Measurements from ENCODE around the gene FGD1.
A peak's percentile ranks its signal among the peaks of the same experiment; 100 is the strongest.

FGD1 gene

DNA sequence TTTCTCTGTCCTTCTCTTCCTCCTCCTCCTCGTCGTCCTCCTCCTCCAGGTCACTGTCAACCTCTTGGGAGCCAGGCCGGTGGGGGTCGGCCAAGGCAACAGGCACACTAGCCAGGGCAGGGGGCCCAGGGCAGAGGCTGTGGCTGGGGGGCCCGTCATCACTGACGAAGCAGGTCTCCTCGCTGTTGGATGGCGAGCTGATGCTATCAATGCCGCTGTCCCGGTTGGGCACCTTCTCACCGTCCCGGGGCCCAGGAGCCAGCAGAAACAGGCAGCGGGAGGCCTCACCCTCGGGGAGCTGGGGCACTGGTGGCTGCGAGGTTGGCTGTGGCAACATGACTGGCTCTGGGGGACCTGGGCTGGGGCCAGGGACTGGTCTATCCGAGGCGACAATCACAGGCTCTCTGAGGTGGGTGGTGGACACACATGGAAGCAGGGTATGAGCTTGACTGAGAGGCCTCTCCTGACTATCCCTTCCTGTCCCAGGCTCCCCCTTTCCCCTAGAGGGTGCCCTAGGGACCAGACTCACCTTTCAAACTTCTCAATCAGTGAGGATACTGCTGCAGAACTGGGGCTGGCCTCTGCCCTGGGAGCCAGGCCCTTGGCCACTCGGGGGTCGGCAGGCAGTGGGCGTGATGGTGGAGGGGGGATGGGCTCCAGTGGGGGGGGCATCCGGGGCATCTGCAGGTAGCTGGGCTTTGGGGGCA is 25.8 kb downstream of the FGD1 start:
- DNase-seq = no peak

- DNase-seq = no peak
Observed at GRCh38 chrX:54452920-54453319, 43.1 kb downstream of the FGD1 start.

- DNase-seq = no peak
Observed at GRCh38 chrX:54449929-54450328, 46.1 kb downstream of the FGD1 start.

- DNase-seq = peak; percentile 2
Observed at GRCh38 chrX:54447461-54447860, 48.6 kb downstream of the FGD1 start.

DNA sequence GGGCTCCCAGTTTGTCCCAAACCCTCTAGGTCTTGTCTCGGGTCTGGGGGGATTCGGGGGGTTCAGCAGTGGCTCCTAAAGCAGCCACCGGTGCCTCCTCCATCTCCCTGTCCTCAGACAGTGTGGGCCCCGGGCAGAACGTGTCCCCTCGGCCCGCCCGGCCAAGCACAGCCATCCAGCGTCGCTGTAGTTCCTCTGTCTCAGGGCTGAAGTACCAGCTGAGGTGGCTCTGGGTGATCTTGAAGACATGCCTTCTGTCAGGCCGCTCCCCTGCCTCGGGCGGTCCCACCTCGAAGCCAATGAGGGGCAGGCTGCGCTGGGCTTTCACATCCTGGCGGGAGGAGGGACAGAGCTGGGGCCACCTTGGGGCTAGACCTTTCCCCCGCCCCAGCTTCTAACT is 50.0 kb downstream of the FGD1 start:
- DNase-seq = no peak

DNA sequence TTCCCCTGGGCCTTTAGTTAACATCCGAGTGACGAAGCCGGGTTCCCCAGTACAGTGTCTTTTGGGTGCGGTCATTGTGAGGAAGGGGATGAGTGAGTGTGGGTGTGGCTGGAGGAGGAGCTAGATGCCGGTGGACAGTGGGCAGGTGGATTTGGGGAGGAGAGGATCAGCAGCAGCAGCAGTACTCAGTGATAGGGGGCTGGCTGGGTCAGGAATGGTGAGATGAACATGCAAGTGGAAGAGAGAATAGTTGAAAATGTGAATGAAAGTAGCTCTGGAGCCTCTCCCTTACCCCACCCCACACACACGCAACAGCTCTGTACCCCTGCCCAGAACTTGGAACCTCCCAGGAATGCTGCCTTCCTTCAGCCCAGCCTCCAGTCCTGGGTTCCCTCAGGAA is 51.3 kb downstream of the FGD1 start:
- DNase-seq = no peak

- DNase-seq = no peak
Observed at GRCh38 chrX:54442790-54443189, 53.2 kb downstream of the FGD1 start.

DNA sequence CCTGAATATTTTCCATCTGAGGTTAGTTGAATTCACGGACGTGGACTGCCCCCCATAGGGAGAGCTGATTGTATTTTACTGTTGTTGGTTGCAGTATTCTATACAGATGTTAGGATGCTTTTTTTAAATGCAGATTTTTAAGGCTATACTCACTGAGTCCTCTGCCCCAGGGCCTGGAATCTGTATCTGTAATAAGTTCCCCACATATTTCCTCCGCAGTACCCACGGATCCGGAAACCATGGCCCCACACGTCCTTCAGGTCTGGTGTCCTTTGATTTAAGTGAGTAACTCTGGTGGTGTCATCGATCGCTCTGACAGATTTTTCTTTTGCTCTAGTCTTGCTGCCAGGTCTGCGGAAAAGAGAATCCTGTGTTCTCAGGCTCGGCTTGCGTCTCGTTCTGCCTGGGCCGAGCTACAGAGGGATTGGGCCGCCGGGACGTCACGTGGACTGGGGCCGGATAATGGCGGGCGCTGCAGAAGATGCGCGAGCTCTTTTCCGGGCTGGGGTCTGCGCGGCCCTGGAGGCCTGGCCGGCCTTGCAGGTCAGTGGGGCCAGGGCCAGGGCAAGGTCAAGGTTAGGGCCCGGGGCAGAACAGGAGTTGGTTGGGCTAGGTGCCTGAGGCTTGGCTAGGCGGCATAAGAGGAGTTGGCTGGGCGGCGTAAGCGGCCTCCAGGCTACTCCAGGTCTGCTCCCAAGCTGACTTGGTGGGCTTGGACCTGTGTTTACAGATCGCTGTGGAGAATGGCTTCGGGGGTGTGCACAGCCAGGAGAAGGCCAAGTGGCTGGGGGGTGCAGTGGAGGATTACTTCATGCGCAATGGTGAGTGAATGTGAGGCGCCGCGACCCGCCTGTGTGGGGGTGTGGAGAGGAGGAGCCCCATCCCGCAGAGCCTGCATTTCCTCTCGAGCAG is 55.8 kb downstream of the FGD1 start, which contains the start of gene TSR2:
Gene TSR2 (plus strand): TSS at position 445 of the 912 bp plus-strand sequence. CDS start 18 bp downstream, at position 463.
- DNase-seq = peak; percentile 63 to 82

DNA sequence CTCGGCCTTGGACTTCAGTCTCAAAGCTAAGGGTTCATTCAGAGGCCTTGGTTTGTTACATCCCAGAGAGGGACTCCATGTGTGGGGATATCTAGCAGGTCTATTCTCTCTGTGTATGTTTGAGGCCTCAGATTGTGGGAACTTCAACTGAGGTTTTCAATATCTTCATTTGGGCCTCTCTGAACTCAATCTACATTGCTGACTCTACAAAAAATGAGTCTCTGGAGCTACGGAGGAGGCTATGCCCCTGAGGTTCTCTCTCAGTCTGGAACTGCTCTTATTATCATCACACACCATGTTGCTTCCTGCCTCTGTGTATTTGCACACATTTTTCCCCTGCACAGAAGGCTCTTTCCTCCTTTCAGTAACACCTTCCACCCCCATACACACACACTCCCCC is 60.9 kb downstream of the FGD1 start:
- no peak for DNase-seq

DNA sequence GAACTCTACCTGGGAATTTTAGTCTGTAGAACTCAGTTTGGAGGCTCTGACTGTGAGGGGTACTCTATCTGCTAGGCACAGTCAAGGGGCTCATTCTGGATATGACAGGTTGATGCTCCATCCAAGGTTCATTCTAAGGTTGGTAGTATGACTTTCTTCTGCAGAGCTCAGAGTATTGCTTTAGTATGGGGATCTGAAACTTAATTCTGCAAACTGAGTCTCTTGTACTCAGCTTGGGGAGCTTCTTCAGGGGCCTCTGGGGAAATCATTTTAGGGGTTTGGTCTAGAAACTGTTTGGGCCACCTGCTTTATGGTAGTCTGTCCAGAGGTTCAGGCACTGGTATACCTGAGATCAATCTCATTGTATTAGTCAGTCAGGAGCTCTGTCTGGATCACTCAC is 65.5 kb downstream of the FGD1 start:
- no peak for DNase-seq

DNA sequence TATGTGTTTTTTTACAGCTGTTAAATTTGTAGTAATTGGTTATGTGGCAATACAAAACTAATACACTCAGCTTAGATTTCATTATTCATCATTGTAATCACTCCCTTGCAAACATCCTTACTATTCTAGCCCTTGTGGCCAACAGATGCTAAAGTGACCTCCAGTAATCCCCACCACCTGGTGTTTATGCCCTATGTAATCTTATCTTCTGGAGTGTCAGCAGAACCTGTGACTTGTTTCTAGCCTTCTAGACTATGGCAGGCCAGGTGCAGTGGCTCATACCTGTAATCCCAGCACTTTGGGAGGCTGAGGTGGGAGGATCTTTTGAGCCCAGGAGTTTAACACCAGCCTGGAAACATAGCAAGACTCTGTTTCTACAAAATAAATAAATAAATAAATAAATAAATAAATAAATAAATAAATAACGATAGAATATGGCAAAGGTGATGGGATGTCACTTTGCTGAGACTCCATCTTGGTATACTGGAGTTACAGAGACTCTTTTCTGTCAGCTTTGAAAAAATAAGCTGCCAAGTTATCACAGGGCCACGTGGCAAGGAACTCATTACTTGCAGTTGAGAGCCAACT is 68.1 kb downstream of the FGD1 start:
- no peak for DNase-seq

- peak; percentile 0 to 1 for DNase-seq
Observed at GRCh38 chrX:54423161-54423888, 72.7 kb downstream of the FGD1 start.

DNA sequence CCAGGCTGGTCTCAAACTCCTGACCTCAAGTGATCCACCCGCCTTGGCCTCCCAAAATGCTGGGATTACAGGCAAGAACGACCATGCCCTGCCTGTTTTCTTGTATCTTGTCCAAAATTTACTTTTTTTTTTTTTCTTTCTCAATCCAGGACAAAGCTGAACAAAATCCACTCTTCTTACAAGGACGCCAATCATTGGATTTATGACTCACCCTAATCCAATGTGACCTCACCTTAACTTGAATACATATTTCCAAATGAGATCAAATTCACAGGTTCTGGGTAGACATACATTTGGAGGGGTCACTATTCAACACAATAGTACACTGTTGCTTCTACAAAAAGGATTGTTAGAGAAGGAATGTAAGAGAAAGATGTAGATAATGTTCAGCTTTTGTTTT is 73.9 kb downstream of the FGD1 start:
- no peak for DNase-seq

DNA sequence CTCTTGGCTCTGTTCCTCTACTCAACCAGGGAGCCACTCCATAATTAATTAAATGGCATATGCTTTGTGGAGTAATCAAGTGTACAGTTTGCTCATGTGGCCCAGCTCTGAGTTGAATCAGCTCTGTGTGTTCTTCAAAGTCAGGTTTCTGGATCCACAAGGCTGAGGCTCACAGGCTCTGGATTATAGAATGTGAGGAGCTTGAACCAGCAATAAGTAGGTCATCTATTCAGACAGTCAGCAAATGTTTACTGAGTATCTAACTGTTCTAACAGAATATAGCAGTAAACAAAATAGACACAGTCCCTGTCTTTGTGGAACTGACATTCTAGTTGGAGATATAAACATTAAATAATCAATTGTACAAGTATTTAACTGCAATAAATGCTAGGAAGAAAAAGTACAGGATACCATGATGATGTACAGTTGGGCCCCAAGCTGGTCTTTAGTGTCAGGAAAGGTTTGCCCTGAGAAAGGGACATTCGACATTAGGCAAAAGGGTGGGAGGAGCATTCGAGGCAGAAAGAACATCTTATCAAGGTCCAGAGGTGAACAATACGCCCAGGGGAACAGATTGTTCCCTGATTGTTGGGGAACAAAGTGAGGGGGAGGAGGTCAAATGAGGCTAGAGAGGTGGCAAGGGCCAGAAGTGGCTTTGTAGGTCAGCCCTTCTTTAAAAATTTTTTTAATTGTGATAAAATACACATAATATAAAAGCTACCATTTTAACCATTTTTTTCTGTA is 76.3 kb downstream of the FGD1 start:
- DNase-seq = no peak

DNA sequence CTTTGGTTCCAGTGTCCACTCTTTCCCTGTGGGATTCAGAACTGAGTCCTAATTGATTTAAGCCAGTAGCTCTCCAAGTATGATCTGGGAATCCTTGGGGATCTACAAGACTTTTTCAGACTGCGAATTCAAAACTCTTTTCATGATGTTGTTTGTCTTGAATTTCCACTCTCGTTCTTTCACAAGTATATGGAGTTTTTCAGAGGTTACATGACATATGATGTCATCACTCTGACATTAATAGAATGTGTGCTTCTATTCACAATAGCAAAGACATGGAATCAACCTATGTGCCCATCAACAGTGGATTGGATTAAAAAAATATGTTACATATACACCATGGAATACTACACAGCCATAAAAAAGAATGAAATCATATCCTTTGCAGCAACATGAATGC is 79.1 kb downstream of the FGD1 start:
- no peak for DNase-seq

DNA sequence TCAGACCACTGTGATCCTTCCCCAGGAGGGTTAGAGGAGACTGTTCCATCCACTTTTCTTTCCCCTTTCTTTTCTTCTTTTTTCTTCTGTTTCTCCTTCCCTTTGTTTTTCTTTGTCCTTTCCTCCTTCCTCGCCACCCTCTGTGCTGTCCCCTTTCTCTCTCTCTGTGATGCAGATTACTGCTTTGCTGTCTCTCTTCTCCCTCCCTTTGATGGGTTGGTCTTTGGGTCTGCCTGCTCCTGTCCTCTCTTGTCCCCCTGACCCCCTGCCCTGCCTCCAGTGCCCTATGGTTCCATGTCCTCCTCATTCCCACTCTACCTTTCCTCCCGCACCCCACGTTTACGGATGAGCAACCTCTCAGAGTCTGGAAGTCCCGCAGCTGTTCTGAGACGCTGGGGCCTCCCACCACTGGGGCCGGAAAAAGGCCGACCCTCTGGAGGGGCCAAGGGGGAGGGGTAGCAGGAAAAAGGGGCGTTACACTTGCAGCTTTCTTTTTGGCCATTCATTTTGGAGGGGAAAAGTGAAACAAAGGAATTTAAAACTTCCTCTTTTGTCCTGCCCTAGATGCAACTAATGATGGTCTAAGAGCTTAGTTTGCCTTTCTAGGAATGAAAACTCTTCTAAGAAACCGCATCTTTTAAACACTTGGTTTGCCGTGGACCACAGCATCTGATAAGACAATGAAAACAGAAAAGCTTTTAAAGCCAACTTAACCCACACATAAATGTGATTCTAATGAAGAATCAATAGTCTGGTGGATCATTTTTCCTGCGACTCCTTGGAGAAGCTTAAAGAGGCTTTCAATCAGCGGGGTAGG is 80.3 kb downstream of the FGD1 start:
- DNase-seq = peak in 1 of 2 experiments; percentile 4

- peak in 1 of 2 experiments; percentile 22 for DNase-seq
Observed at GRCh38 chrX:54413753-54414152, 82.3 kb downstream of the FGD1 start.

GRCh38 chrX:54411732-54412131 is 84.3 kb downstream of the FGD1 start:
- no peak for DNase-seq

DNA sequence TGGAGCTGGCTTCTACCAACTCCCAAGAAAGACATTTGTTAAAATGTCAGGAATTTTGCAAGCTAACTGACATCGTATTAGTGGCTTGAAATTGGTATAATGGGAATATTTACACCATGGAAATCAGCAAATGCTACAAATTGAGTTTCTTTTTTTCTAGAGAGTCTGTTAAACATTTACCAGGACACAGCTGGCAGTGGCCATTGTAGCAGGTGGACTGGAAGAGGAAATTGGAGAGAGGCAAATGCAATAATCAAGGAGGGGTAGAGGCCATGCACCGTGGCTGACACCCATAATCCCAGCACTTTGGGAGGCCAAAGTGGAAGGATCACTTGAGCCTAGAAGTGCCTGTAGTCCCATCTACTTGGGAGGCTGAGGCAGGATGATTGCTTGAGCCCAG is 88.8 kb downstream of the FGD1 start:
- no peak for DNase-seq

GRCh38 chrX:54397113-54397512 is 98.9 kb downstream of the FGD1 start:
- DNase-seq = no peak

All from AML-193 (cell line).